HepG2 (cell line): ENCODE results near the gene RNF149. TPM values are rescaled to one million over a fixed set of nuclear protein-coding genes. Genes with fewer than 3 reads are reported as not detected.
A peak's percentile ranks its signal among the peaks of the same experiment; 100 is the strongest.

Source experiments
- CBX1 ChIP-seq: IDR thresholded peaks from one replicate; pipeline ENCODE4 v1.6.1; 2016; ENCODE audit warnings: antibody characterized with exemption, low read depth
- ELF4 ChIP-seq: sonication (generic); formaldehyde crosslinking; IDR thresholded peaks from 2 replicates; pipeline ENCODE4 v1.5.0; 2020; ENCODE audit warnings: missing genetic modification reagents, mild to moderate bottlenecking, moderate library complexity, borderline replicate concordance
- HES4 ChIP-seq: sonication (generic); formaldehyde crosslinking; IDR thresholded peaks from 2 replicates; pipeline ENCODE4 v1.9.0; 2021; ENCODE audit warnings: mild to moderate bottlenecking, missing genetic modification reagents, borderline replicate concordance
- MATR3 ChIP-seq: sonication (generic); formaldehyde crosslinking; IDR thresholded peaks from 2 replicates; pipeline ENCODE4 v1.4.0; 2020; ENCODE audit warnings: missing genetic modification reagents
- MBD4 ChIP-seq: IDR thresholded peaks from 2 replicates; pipeline ENCODE4 v1.6.1; 2012; ENCODE audit warnings: low read length, inconsistent platforms, borderline replicate concordance
- NFYB ChIP-seq: sonication (generic); formaldehyde crosslinking; IDR thresholded peaks from 2 replicates; pipeline ENCODE4 v1.4.0; 2020; ENCODE audit warnings: missing genetic modification reagents
- NR3C1 ChIP-seq: sonication (generic); formaldehyde crosslinking; IDR thresholded peaks from 2 replicates; pipeline ENCODE4 v1.4.0; 2020; ENCODE audit warnings: missing genetic modification reagents
- POGK ChIP-seq: sonication (generic); formaldehyde crosslinking; conservative IDR thresholded peaks from 2 replicates; pipeline ENCODE4 v1.8.0; 2022; ENCODE audit warnings: mild to moderate bottlenecking, moderate library complexity, missing genetic modification reagents
- RXRA ChIP-seq: sonication (generic); formaldehyde crosslinking; IDR thresholded peaks from 2 replicates; pipeline ENCODE4 v1.5.1; 2020; ENCODE audit warnings: missing genetic modification reagents
- SKIL ChIP-seq: sonication (generic); formaldehyde crosslinking; IDR thresholded peaks from 2 replicates; pipeline ENCODE4 v1.8.0; 2022; ENCODE audit warnings: missing genetic modification reagents, mild to moderate bottlenecking, moderate library complexity, borderline replicate concordance
- SP5 ChIP-seq: IDR thresholded peaks from 2 replicates; pipeline ENCODE4 v1.6.1; 2016; ENCODE audit warnings: low read depth, borderline replicate concordance
- ZHX1 ChIP-seq: sonication (generic); formaldehyde crosslinking; IDR thresholded peaks from 2 replicates; pipeline ENCODE4 v1.8.1; 2022; ENCODE audit warnings: low read depth, mild to moderate bottlenecking, missing genetic modification reagents
- ZNF143 ChIP-seq: sonication (generic); formaldehyde crosslinking; IDR thresholded peaks from 2 replicates; pipeline ENCODE4 v1.4.0; 2020; ENCODE audit warnings: missing genetic modification reagents
- ZNF205 ChIP-seq: IDR thresholded peaks from 2 replicates; pipeline ENCODE4 v1.6.1; 2018; ENCODE audit warnings: missing biosample characterization, missing genetic modification reagents
- polyA plus RNA-seq, 8 experiments: library from polyadenylated mRNA; depleted of rRNA in 3 of 8; stranded (reverse) in 7 of 8; unstranded in 1 of 8; fragments of >200 nt; fragmentation: Illumina TruSeq in 4 of 8; extraction: Trizol in 4 of 8; gene quantifications; 2 replicates each; pipeline versions ENCODE4 v1.2.1 to v1.2.3, GENCODE V29; 2011 to 2016; ENCODE audit warnings: low read depth in 4 of 8, missing spikeins in 1 of 8, mixed read lengths in 1 of 8; ENCODE audit not compliant: insufficient read depth in 1 of 8
- total RNA-seq, 5 experiments: library from RNA; depleted of rRNA; stranded (reverse); fragments of >200 nt; fragmentation: Illumina TruSeq; extraction: Trizol; gene quantifications; 2 replicates each; pipeline ENCODE4 v1.2.3, GENCODE V29; 2016; ENCODE audit warnings: low read depth in 1 of 5
- TF ChIP-seq, protein P1 (sequence below): sonication (generic); formaldehyde crosslinking; IDR thresholded peaks from 2 replicates; pipeline ENCODE4 v1.4.0; 2020; ENCODE audit warnings: mild to moderate bottlenecking, missing genetic modification reagents, borderline replicate concordance
- TF ChIP-seq, protein P2 (sequence below): sonication (generic); formaldehyde crosslinking; IDR thresholded peaks from 2 replicates; pipeline ENCODE4 v1.9.0; 2021; ENCODE audit warnings: missing genetic modification reagents, borderline replicate concordance

The RNF149 gene
- total and polyA plus RNA-seq, 2 of the 13 experiments (the other 11 are each of a cell fraction or from before 2014, with no cell fraction given) = 87.6 to 109 TPM

- TF ChIP-seq POGK (CRISPR knock-in tag) = peak; percentile 76; the same call in 1 of the 2 replicates
- TF ChIP-seq, protein P1, sequence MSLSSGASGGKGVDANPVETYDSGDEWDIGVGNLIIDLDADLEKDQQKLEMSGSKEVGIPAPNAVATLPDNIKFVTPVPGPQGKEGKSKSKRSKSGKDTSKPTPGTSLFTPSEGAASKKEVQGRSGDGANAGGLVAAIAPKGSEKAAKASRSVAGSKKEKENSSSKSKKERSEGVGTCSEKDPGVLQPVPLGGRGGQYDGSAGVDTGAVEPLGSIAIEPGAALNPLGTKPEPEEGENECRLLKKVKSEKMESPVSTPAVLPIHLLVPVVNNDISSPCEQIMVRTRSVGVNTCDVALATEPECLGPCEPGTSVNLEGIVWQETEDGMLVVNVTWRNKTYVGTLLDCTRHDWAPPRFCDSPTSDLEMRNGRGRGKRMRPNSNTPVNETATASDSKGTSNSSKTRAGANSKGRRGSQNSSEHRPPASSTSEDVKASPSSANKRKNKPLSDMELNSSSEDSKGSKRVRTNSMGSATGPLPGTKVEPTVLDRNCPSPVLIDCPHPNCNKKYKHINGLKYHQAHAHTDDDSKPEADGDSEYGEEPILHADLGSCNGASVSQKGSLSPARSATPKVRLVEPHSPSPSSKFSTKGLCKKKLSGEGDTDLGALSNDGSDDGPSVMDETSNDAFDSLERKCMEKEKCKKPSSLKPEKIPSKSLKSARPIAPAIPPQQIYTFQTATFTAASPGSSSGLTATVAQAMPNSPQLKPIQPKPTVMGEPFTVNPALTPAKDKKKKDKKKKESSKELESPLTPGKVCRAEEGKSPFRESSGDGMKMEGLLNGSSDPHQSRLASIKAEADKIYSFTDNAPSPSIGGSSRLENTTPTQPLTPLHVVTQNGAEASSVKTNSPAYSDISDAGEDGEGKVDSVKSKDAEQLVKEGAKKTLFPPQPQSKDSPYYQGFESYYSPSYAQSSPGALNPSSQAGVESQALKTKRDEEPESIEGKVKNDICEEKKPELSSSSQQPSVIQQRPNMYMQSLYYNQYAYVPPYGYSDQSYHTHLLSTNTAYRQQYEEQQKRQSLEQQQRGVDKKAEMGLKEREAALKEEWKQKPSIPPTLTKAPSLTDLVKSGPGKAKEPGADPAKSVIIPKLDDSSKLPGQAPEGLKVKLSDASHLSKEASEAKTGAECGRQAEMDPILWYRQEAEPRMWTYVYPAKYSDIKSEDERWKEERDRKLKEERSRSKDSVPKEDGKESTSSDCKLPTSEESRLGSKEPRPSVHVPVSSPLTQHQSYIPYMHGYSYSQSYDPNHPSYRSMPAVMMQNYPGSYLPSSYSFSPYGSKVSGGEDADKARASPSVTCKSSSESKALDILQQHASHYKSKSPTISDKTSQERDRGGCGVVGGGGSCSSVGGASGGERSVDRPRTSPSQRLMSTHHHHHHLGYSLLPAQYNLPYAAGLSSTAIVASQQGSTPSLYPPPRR (CRISPR knock-in tag) = peak; percentile 63; the same call in 1 of the 2 replicates
- TF ChIP-seq ZHX1 (CRISPR knock-in tag) = no peak
- TF ChIP-seq CBX1 = peak; percentile 46
- TF ChIP-seq SP5 (CRISPR knock-in tag) = no peak
- TF ChIP-seq SKIL (CRISPR knock-in tag) = no peak
- peak; percentile 93 for TF ChIP-seq ZNF205
- TF ChIP-seq NFYB (CRISPR knock-in tag) = peak; percentile 5; the same call in 1 of the 2 replicates
- TF ChIP-seq MATR3 = no peak
- peak; percentile 41; the same call in 1 of the 2 replicates for TF ChIP-seq ELF4
- no peak for TF ChIP-seq HES4
- TF ChIP-seq, protein P2, sequence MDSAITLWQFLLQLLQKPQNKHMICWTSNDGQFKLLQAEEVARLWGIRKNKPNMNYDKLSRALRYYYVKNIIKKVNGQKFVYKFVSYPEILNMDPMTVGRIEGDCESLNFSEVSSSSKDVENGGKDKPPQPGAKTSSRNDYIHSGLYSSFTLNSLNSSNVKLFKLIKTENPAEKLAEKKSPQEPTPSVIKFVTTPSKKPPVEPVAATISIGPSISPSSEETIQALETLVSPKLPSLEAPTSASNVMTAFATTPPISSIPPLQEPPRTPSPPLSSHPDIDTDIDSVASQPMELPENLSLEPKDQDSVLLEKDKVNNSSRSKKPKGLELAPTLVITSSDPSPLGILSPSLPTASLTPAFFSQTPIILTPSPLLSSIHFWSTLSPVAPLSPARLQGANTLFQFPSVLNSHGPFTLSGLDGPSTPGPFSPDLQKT (CRISPR knock-in tag) = no peak
- no peak for TF ChIP-seq MBD4
- no peak for TF ChIP-seq NR3C1 (CRISPR knock-in tag)
- no peak for TF ChIP-seq ZNF143 (CRISPR knock-in tag)
- peak; percentile 82 for TF ChIP-seq RXRA
Measured at GRCh38 chr2:101330253-101330933, 21.9 kb upstream of the RNF149 start (continued).
